Measurements from ENCODE around the gene RAB3GAP2.
A peak's percentile ranks its signal among the peaks of the same experiment; 100 is the strongest.
"Not testable (repeated sequence)": the region's sequence is repeated elsewhere in the genome, so short reads cannot be mapped to it uniquely, and the experiment has no call there.

The RAB3GAP2 gene

DNA sequence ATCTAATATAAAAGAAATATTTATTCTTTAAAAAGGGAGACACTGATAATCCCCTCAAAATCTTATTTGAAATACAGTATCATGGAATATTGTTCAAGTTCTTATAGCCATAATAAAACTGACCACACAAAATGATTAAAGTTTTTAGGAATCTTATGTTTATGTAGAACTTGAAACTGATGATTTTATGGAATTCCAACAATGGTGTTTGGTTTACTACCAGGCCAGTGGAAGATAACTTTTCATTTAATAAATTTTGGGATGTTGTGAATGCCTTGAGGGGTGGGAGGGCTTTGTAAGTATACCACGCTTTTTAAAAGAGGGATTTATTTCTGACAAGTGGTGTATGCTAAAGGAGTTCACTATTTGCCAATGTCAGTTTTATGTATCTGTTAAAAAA lies 87.7 kb downstream of the RAB3GAP2 start:
- DNase-seq (ENCODE audit: low read depth) = no peak
- TF ChIP-seq, protein P1, sequence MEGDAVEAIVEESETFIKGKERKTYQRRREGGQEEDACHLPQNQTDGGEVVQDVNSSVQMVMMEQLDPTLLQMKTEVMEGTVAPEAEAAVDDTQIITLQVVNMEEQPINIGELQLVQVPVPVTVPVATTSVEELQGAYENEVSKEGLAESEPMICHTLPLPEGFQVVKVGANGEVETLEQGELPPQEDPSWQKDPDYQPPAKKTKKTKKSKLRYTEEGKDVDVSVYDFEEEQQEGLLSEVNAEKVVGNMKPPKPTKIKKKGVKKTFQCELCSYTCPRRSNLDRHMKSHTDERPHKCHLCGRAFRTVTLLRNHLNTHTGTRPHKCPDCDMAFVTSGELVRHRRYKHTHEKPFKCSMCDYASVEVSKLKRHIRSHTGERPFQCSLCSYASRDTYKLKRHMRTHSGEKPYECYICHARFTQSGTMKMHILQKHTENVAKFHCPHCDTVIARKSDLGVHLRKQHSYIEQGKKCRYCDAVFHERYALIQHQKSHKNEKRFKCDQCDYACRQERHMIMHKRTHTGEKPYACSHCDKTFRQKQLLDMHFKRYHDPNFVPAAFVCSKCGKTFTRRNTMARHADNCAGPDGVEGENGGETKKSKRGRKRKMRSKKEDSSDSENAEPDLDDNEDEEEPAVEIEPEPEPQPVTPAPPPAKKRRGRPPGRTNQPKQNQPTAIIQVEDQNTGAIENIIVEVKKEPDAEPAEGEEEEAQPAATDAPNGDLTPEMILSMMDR (IDR thresholded peaks at IDR 0.05; ENCODE audit: low read length, missing control alignments) = no peak
- no peak overlapping the region for H3K4me3 ChIP-seq (replicated peaks; ENCODE audit: low read depth, low read length)

DNA sequence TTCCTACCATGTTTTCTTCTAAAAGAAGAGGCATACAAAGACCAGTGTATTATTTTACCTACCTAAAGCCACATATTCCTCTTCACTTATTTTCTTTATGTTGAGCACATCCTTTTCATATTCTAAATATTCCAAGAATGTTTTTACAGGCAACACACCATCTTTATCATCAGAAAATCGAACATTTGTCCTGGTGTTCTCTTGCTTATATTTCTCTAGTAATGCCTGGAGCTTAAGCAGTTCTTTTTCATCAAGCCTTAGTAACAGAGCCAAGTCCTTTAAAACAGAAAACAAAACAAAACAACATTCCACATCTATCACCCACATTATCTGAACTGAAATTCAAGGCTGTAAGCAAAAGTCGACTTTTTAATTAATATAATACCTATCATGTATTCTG lies 89.6 kb downstream of the RAB3GAP2 start:
- peak; percentile 10 for DNase-seq (ENCODE audit: low read depth)
- no peak overlapping the region for H3K4me3 ChIP-seq (replicated peaks; ENCODE audit: low read depth, low read length)
- TF ChIP-seq, protein P1 (IDR thresholded peaks at IDR 0.05; ENCODE audit: low read length, missing control alignments) = no peak

DNA sequence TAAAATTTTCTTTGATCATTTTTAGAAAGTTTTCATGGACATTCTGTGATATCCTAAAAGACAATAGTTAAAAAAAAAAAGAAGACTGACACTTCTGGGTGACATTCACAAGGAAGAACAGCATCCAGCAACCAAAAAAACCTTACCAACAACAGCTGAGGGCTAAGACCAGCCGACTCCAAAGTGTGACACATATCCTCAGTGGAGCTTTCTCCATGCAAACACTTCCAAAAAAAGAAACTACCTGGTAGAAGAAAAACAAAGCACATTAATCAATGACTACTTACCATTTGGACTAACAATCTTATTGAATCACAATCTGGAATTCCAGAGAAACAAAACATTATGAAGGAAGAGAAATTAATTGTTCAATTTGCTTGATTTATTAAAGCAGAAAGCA lies 90.1 kb downstream of the RAB3GAP2 start:
- no peak for DNase-seq (ENCODE audit: low read depth)
- no peak overlapping the region for H3K4me3 ChIP-seq (replicated peaks; ENCODE audit: low read depth, low read length)
- TF ChIP-seq, protein P1 (IDR thresholded peaks at IDR 0.05; ENCODE audit: low read length, missing control alignments) = no peak

DNA sequence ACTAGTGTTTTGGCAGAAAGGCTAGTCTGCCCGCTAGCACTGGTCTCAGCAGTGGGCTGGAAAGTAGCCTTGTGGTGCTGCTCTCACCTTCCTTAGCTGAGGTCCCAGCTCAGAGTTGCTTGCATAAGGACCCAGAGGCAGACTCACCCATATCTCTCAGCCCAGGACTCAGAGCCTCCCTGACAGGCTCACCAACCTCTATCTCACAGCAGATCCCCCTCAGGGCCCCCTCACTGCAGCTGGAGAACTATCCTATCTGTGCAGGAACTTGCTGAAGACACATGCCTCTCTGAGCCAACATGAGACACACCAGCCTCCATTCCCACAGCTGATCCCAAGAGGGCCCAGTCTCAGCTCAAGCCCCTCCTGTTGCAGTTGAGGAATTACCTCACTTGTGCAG lies 95.7 kb downstream of the RAB3GAP2 start:
- no peak overlapping the region for H3K4me3 ChIP-seq (replicated peaks; ENCODE audit: low read depth, low read length)
- no peak for DNase-seq (ENCODE audit: low read depth)
- TF ChIP-seq, protein P1 (IDR thresholded peaks at IDR 0.05; ENCODE audit: low read length, missing control alignments) = no peak

DNA sequence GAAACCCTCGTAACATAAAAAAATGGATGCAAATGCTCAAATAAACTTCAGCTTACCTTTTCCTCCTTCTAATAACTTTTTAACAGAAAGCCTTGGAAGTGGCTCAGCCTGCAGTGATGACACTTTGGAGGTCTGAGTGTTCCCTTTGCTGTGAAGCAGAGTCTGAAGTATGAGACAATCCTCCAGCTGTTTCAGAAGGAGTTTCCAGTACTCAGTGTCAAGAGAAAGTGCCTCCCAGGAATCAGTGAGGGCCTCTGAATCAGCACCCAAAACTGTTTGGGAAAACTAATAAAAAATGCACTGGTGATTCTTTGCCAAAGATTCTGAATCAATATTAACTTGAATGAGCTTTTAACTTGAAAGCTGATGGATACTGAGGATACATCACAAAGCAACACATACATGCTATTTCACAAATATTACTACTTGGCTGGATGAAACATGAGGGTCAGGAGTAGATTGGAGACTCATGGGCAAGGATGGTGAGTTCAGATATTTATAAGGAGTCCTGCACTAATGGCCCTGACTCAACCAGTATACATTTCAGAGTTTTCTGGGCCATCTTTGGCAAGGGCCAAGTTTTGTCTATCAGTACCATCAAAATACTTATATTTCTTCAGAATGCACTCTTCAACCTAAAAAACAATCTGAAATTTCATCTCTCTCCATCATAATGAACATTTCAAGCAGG lies 101.3 kb downstream of the RAB3GAP2 start:
- no peak for DNase-seq (ENCODE audit: low read depth)
- H3K4me3 ChIP-seq (replicated peaks; ENCODE audit: low read depth, low read length) = no peak overlapping the region
- TF ChIP-seq, protein P1 (IDR thresholded peaks at IDR 0.05; ENCODE audit: low read length, missing control alignments) = no peak

DNA sequence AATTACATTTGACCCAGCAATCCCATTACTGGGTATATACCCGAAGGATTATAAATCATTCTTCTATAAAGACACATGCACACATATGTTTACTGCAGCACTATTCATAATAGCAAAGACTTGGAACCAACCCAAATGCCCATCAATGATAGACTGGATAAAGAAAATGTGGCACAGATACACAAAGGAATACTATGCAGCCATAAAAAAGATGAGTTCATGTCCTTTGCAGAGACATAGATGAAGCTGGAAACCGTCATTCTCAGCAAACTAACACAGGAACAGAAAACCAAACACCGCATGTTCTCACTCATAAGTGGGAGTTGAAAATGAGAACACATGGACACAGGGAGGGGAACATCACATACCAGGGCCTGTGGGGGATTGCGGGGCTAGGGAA lies 102.4 kb downstream of the RAB3GAP2 start:
- not testable (repeated sequence) for H3K4me3 ChIP-seq (replicated peaks; ENCODE audit: low read depth, low read length); DNase-seq (ENCODE audit: low read depth)

DNA sequence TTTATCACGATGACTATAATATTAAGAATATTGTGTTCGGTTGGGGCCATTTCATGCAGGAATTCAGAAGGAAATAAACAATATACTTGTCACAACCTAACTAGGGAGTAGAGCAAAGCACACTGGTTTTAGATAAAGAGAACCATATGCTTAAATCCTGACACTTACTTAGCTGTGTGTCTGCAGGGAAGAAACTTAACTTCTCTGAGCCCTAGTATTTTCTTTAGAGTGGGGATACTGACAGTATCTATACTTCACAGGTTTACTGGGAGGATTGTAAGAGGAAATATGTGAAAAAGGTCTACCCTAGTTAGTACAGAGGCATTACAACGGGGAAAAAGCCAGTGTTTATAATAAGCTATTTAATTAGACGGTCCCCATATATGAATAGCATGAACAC lies 105.4 kb downstream of the RAB3GAP2 start:
- H3K4me3 ChIP-seq (replicated peaks; ENCODE audit: low read depth, low read length) = no peak overlapping the region
- DNase-seq (ENCODE audit: low read depth) = no peak
- TF ChIP-seq, protein P1 (IDR thresholded peaks at IDR 0.05; ENCODE audit: low read length, missing control alignments) = no peak

Data from fibroblast of pulmonary artery (primary cell).